Measurements from ENCODE around the gene PTPRN2. TPM values are rescaled to one million over a fixed set of nuclear protein-coding genes. Genes with fewer than 3 reads are reported as not detected.

Gene PTPRN2
- total and polyA plus RNA-seq, 7 donors, result 0.47 to 0.82 (median 0.51) TPM

DNA sequence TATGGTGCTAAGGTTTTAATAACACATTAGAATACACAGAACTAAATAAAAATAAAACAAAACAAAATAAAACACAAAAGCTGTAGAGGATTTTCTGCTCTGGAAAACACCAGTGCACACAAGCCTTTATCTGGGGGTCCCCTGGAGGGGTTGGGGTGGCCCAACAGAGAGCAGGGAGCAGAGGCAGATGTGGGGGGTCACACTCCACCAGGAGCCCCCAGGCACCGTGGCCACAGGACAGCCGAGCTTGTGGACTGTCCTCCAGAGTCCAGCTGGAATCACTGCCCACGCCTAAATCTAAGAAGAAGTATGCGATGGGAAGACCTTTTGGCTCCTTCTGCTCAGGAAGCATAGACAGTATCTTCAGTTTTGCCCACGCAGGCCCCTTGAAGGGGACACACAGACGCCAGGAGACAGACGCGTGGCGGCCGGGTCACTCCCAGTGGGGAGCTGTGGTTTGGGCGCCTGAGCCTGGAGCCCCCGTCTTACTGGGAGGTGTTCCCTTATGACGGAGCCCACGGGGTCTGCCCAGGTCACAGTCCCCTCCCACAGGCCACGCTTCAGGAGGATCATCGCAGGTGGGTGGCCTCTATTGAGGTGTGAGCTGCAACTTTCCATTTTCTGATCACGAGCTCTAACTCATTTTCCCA lies 595.0 kb downstream of the PTPRN2 start:
- no peak overlapping the region for H3K4me3 ChIP-seq
- intact Hi-C loops (cut with DNase I), result no loop called here
- no peaks in the 10 kb centered on the region for H3K4me1 ChIP-seq
- DNase-seq, result no peak
- TF ChIP-seq, protein P1, sequence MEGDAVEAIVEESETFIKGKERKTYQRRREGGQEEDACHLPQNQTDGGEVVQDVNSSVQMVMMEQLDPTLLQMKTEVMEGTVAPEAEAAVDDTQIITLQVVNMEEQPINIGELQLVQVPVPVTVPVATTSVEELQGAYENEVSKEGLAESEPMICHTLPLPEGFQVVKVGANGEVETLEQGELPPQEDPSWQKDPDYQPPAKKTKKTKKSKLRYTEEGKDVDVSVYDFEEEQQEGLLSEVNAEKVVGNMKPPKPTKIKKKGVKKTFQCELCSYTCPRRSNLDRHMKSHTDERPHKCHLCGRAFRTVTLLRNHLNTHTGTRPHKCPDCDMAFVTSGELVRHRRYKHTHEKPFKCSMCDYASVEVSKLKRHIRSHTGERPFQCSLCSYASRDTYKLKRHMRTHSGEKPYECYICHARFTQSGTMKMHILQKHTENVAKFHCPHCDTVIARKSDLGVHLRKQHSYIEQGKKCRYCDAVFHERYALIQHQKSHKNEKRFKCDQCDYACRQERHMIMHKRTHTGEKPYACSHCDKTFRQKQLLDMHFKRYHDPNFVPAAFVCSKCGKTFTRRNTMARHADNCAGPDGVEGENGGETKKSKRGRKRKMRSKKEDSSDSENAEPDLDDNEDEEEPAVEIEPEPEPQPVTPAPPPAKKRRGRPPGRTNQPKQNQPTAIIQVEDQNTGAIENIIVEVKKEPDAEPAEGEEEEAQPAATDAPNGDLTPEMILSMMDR (IDR thresholded peaks at IDR 0.05), result no peak
- H3K27me3 ChIP-seq (ENCODE audit: insufficient read depth in 3 of 3, low read length in 2 of 3), result peaks cover 0 to 4% (median 0%) of the 10 kb centered on the region in 3 donors
- H3K36me3 ChIP-seq (ENCODE audit: insufficient read depth in 1 of 2, low read depth in 1 of 2), result no peaks in the 10 kb centered on the region
- 79 to 86% (median 83%) methylated on average over 17 of the region's 17 CpGs for WGBS, 3 donors
- ATAC-seq, result no peak
- no peaks in the 10 kb centered on the region for H3K9me3 ChIP-seq
- H3K27ac ChIP-seq, result no peak overlapping the region

DNA sequence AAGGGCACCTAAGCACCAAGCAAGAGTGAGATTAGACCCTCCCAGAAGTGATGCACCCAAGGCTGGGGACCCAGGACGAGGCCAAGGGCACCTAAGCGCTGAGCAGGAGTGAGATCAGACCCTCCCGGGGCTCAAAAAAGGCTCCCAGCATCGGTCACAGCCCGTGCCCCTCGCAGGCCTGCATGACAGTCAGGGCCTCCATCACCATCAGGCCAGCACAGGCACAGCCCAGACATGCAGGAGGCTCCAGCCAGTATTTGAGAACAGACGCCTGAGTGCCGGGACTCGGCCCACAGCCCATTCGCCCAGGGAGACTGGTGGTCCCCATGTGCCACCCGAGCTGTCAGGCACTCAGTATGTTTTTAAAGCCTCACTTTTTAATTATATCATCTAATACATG lies 595.9 kb downstream of the PTPRN2 start:
- no peaks in the 10 kb centered on the region for H3K4me1 ChIP-seq
- H3K36me3 ChIP-seq (ENCODE audit: insufficient read depth in 1 of 2, low read depth in 1 of 2), result no peaks in the 10 kb centered on the region
- ATAC-seq (no peak), DNase-seq (no peak)
- no peaks in the 10 kb centered on the region for H3K9me3 ChIP-seq
- H3K27me3 ChIP-seq (ENCODE audit: insufficient read depth in 3 of 3, low read length in 2 of 3), result peaks cover 0 to 4% (median 0%) of the 10 kb centered on the region in 3 donors
- TF ChIP-seq, protein P1 (IDR thresholded peaks at IDR 0.05), result no peak
- H3K4me3 ChIP-seq, result no peak overlapping the region
- H3K27ac ChIP-seq, result no peak overlapping the region
- intact Hi-C loops (cut with DNase I), result no loop called here
- 78 to 90% (median 89%) methylated on average over 11 of the region's 11 CpGs for WGBS, 3 donors

DNA sequence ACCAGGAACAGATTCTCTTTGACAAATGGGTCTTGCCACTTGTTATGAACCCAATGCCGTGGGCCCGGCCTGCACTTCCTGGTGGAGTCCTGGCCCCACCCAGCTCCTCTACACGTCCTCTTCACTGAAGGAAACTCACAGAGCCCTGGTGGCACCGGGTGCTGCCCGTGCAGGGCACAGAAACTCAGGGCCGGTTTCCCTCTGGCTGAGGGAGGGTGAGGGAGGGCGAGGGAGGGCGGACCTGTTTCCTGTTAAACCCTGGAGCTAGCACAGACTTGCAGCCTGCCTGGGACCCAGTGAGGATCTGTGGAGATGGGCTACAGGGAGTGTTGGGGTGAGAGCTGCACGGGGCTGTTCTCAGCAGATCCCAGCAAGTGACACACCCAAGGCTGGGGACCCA lies 596.3 kb downstream of the PTPRN2 start:
- DNase-seq, result no peak

DNA sequence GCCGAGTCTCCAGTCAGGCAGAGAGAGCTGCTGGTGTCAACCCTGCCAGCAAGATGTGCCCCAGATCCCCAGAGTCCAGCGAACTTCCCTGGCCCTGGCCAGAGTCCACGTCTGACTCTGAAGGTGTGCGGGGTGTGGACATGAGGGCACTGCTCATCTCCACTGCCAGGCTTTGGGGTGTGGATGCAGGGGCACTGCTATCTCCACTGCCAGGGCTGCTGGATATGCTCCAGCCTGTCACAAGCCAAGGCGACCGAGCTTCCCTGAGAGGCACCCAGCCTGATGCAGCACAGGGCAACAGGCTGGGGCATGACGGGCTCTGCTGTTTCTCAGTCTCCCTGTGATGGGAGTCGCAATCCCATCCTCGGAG lies 596.8 kb downstream of the PTPRN2 start:
- DNase-seq (no peak), ATAC-seq (no peak)
- intact Hi-C loops (cut with DNase I), result no loop called here
- H3K9me3 ChIP-seq, result no peaks in the 10 kb centered on the region
- H3K27ac ChIP-seq, result no peak overlapping the region
- TF ChIP-seq, protein P1 (IDR thresholded peaks at IDR 0.05), result no peak
- H3K4me3 ChIP-seq, result no peak overlapping the region
- WGBS, 3 donors, result 57 to 62% (median 59%) methylated on average over 9 of the region's 9 CpGs
- no peaks in the 10 kb centered on the region for H3K4me1 ChIP-seq
- H3K36me3 ChIP-seq (ENCODE audit: insufficient read depth in 1 of 2, low read depth in 1 of 2), result no peaks in the 10 kb centered on the region
- peaks cover 0 to 3% (median 0%) of the 10 kb centered on the region in 3 donors for H3K27me3 ChIP-seq (ENCODE audit: insufficient read depth in 3 of 3, low read length in 2 of 3)

More for the DNA sequence above, 596.3 kb downstream of the PTPRN2 start:
- Histone ChIP-seq H3K27ac (no peak overlapping the region), H3K9me3 (no peaks in the 10 kb centered on the region), H3K4me1 (no peaks in the 10 kb centered on the region), H3K27me3 (ENCODE audit: insufficient read depth in 3 of 3, low read length in 2 of 3) (peaks cover 0 to 4% (median 0%) of the 10 kb centered on the region in 3 donors), H3K4me3 (no peak overlapping the region), H3K36me3 (ENCODE audit: insufficient read depth in 1 of 2, low read depth in 1 of 2) (no peaks in the 10 kb centered on the region)
- 58 to 67% (median 67%) methylated on average over 9 of the region's 9 CpGs for WGBS, 3 donors
- intact Hi-C loops (cut with DNase I), result no loop called here
- TF ChIP-seq, protein P1 (IDR thresholded peaks at IDR 0.05), result no peak
- ATAC-seq, result no peak

Data from psoas muscle (tissue), 8 donors.